Keratinocyte (primary cell): ENCODE measurements around the gene TSPAN18.

Source experiments
- EZH2 ChIP-seq: IDR thresholded peaks from one replicate; pipeline ENCODE4 v1.6.1; 2012; ENCODE audit warnings: inconsistent platforms, mild to moderate bottlenecking, low read length, moderate library complexity
- TF ChIP-seq, protein P1 (sequence below), 3 experiments: IDR thresholded peaks in 1 of 3; conservative IDR thresholded peaks in 1 of 3; optimal IDR thresholded peaks in 1 of 3; 2 replicates in 2 of 3; 3 replicates in 1 of 3; pipeline versions ENCODE3 to v1.5.1; 2011; ENCODE audit warnings: low read length in 3 of 3, mild to moderate bottlenecking in 3 of 3, moderate library complexity in 2 of 3, control low read depth in 1 of 3, inconsistent platforms in 1 of 3; ENCODE audit not compliant: insufficient read depth in 2 of 3; ENCODE audit errors: extremely low read depth in 1 of 3

DNA sequence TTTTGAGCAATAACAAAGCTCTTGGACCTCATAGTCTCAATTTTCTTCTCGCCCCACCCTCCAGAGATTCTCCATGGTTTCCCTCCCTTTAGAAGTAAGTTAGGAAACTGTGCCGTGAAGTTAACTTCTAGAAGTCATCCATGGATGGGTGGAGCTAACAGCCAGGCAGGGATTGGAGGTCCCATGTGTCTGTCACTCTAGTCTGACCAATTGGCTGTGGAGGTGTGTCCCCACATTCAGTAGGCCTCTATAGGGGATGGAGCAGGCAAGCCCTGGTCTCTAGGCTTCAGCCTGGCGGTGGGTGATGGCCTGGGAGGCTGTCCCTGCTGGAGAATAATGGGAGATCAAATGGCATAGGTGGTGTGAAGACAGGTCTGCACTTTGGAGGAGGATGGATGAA, 173.2 kb downstream of the TSPAN18 start:
- TF ChIP-seq, protein P1, sequence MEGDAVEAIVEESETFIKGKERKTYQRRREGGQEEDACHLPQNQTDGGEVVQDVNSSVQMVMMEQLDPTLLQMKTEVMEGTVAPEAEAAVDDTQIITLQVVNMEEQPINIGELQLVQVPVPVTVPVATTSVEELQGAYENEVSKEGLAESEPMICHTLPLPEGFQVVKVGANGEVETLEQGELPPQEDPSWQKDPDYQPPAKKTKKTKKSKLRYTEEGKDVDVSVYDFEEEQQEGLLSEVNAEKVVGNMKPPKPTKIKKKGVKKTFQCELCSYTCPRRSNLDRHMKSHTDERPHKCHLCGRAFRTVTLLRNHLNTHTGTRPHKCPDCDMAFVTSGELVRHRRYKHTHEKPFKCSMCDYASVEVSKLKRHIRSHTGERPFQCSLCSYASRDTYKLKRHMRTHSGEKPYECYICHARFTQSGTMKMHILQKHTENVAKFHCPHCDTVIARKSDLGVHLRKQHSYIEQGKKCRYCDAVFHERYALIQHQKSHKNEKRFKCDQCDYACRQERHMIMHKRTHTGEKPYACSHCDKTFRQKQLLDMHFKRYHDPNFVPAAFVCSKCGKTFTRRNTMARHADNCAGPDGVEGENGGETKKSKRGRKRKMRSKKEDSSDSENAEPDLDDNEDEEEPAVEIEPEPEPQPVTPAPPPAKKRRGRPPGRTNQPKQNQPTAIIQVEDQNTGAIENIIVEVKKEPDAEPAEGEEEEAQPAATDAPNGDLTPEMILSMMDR (optimal IDR thresholded peaks at IDR 0.05 in 1 of 3, IDR thresholded peaks at IDR 0.05 in 1 of 3, conservative IDR thresholded peaks at IDR 0.05 in 1 of 3; ENCODE audit: extremely low read depth in 1 of 3, insufficient read depth in 2 of 3, low read length in 3 of 3) = no peak
- TF ChIP-seq EZH2 = no peak
